Neural cell (in vitro differentiated cells): ENCODE data around the gene ITGA1. TPM values are rescaled to one million over a fixed set of nuclear protein-coding genes. Genes with fewer than 3 reads are reported as not detected.

Experiments used
- H2AFZ ChIP-seq: fragments of 200-600, 300-800 bp; sonication (generic), shearing (Covaris generic); 2 replicates; pipeline ENCODE4 v1.6.0; 2014; ENCODE audit warnings: low read depth, mild to moderate bottlenecking, antibody characterized with exemption, low read length, moderate library complexity
- H3F3A ChIP-seq: fragments of 200-600 bp; shearing (Covaris generic); 2 replicates; pipeline ENCODE4 v1.6.1; 2016; ENCODE audit warnings: mild to moderate bottlenecking, moderate library complexity, mixed read lengths, antibody characterized with exemption, low read length; ENCODE audit not compliant: insufficient read depth, poor library complexity, severe bottlenecking
- H3K27ac ChIP-seq: fragments of 200-600, 300-800 bp; sonication (generic), shearing (Covaris generic); 2 replicates; pipeline ENCODE4 v1.5.1; 2014; ENCODE audit warnings: mild to moderate bottlenecking, low read length, moderate library complexity
- H3K27me3 ChIP-seq: fragments of 300-800, 200-600 bp; sonication (generic), shearing (Covaris generic); 2 replicates; pipeline ENCODE4 v1.6.0; 2014; ENCODE audit warnings: mild to moderate bottlenecking, low read depth, low read length, moderate library complexity; ENCODE audit not compliant: insufficient read depth
- H3K36me3 ChIP-seq: fragments of 300-800, 200-600 bp; sonication (generic), shearing (Covaris generic); 2 replicates; pipeline ENCODE4 v1.5.1; 2014; ENCODE audit warnings: mild to moderate bottlenecking, antibody characterized with exemption, low read length, moderate library complexity; ENCODE audit not compliant: insufficient read depth
- H3K4me2 ChIP-seq: fragments of 300-800, 200-600 bp; sonication (generic), shearing (Covaris generic); 2 replicates; pipeline ENCODE4 v1.6.0; 2014; ENCODE audit warnings: mild to moderate bottlenecking, low read length
- H3K4me3 ChIP-seq: fragments of 300-800, 200-600 bp; sonication (generic), shearing (Covaris generic); 2 replicates; pipeline ENCODE4 v1.5.1; 2014; ENCODE audit warnings: mild to moderate bottlenecking, low read length, moderate library complexity
- H3K79me2 ChIP-seq: fragments of 200-600 bp; shearing (Covaris generic); replicated peaks from 2 replicates; pipeline ENCODE4 v1.6.0; 2014; ENCODE audit warnings: mild to moderate bottlenecking, low read length, moderate library complexity; ENCODE audit not compliant: insufficient read depth
- H3K9ac ChIP-seq: fragments of 300-800, 200-600 bp; sonication (generic), shearing (Covaris generic); 2 replicates; pipeline ENCODE4 v1.6.1; 2016; ENCODE audit warnings: mild to moderate bottlenecking, low read length, mixed read lengths
- H3K9me2 ChIP-seq: fragments of 200-600 bp; shearing (Covaris generic); 2 replicates; pipeline ENCODE4 v1.6.1; 2016; ENCODE audit warnings: mild to moderate bottlenecking, low read length, mixed read lengths; ENCODE audit not compliant: insufficient read depth
- H3K9me3 ChIP-seq: fragments of 200-600, 300-800 bp; sonication (generic), shearing (Covaris generic); 2 replicates; pipeline ENCODE4 v1.6.1; 2016; ENCODE audit warnings: mild to moderate bottlenecking, mixed run types, low read length, moderate library complexity, mixed read lengths
- H4K20me1 ChIP-seq: fragments of 200-600 bp; shearing (Covaris generic); 2 replicates; pipeline ENCODE4 v1.6.1; 2016; ENCODE audit warnings: mild to moderate bottlenecking, mixed run types; ENCODE audit not compliant: insufficient read depth
- EP300 ChIP-seq: fragments of 450-650 bp; conservative IDR thresholded peaks from 2 replicates; pipeline ENCODE4 v1.6.1; 2014; ENCODE audit warnings: antibody characterized with exemption, mild to moderate bottlenecking, moderate library complexity; ENCODE audit not compliant: poor library complexity, severe bottlenecking
- EZH2 ChIP-seq: fragments of 200-600, 300-800 bp; shearing (Covaris generic), sonication (generic); IDR thresholded peaks from 2 replicates; pipeline ENCODE4 v1.6.1; 2014; ENCODE audit warnings: antibody characterized with exemption, low read length, borderline replicate concordance, mild to moderate bottlenecking; ENCODE audit not compliant: insufficient read depth, poor library complexity, severe bottlenecking
- MXI1 ChIP-seq: fragments of 450-650 bp; conservative IDR thresholded peaks from 2 replicates; pipeline ENCODE4 v1.6.1; 2014; ENCODE audit warnings: antibody characterized with exemption, mild to moderate bottlenecking; ENCODE audit not compliant: poor library complexity, severe bottlenecking
- POLR2AphosphoS5 ChIP-seq: IDR thresholded peaks from 2 replicates; pipeline ENCODE4 v1.6.1; 2012
- RAD21 ChIP-seq: fragments of 450-650 bp; conservative IDR thresholded peaks from 2 replicates; pipeline ENCODE4 v1.6.1; 2014; ENCODE audit warnings: antibody characterized with exemption, mild to moderate bottlenecking, moderate library complexity
- SMC3 ChIP-seq: fragments of 450-650 bp; conservative IDR thresholded peaks from 2 replicates; pipeline ENCODE4 v1.6.1; 2014; ENCODE audit warnings: antibody characterized with exemption, mild to moderate bottlenecking, moderate library complexity; ENCODE audit not compliant: poor library complexity
- TAF1 ChIP-seq: IDR thresholded peaks from 2 replicates; pipeline ENCODE4 v1.6.1; 2012; ENCODE audit warnings: low read depth
- polyA plus RNA-seq: library from polyadenylated mRNA; depleted of rRNA; stranded (reverse); fragments of >200 nt; gene quantifications from 2 replicates; pipeline ENCODE4 v1.2.3, GENCODE V29; 2014
- TF ChIP-seq, protein P1 (sequence below): fragments of 450-650 bp; IDR thresholded peaks from 2 replicates; pipeline ENCODE4 v1.5.1; 2014; ENCODE audit warnings: antibody characterized with exemption, mild to moderate bottlenecking, moderate library complexity; ENCODE audit not compliant: poor library complexity, severe bottlenecking
- TF ChIP-seq, protein P2 (sequence below): IDR thresholded peaks from 2 replicates; pipeline ENCODE4 v1.6.1; 2012; ENCODE audit warnings: borderline replicate concordance

The ITGA1 gene
- polyA plus RNA-seq, 1 donor from 2014 or later, result 0.15 TPM

DNA sequence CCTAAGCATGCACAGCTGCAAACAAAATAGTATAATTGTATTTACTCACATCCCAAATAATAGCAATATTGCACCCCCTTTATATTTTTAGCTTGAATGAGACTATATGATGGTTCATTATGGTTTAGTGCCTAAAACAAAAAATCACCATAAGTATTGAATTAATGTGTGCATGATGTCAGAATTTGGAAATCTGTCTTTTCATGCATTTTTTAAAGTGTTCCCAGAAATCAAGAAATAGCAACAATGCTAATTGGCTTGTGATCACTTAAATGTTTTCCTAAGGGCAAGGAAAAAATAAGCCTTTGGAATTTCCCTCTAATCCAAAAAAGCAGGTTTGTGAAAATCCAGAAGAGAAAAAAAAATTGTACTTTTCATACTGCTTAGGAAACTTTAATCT lies 150.5 kb downstream of the ITGA1 start:
- H4K20me1 ChIP-seq, result no peaks in the 10 kb centered on the region
- no peak overlapping the region for H2AFZ ChIP-seq
- no peaks in the 10 kb centered on the region for H3F3A ChIP-seq
- H3K79me2 ChIP-seq, result no peaks in the 10 kb centered on the region
- H3K27me3 ChIP-seq, result no peaks in the 10 kb centered on the region
- no peak overlapping the region for H3K4me3 ChIP-seq
- no peaks in the 10 kb centered on the region for H3K36me3 ChIP-seq
- H3K27ac ChIP-seq, result no peak overlapping the region
- H3K9me2 ChIP-seq, result no peaks in the 10 kb centered on the region
- TF ChIP-seq POLR2AphosphoS5, result no peak
- TF ChIP-seq MXI1, result no peak
- TF ChIP-seq, protein P1, sequence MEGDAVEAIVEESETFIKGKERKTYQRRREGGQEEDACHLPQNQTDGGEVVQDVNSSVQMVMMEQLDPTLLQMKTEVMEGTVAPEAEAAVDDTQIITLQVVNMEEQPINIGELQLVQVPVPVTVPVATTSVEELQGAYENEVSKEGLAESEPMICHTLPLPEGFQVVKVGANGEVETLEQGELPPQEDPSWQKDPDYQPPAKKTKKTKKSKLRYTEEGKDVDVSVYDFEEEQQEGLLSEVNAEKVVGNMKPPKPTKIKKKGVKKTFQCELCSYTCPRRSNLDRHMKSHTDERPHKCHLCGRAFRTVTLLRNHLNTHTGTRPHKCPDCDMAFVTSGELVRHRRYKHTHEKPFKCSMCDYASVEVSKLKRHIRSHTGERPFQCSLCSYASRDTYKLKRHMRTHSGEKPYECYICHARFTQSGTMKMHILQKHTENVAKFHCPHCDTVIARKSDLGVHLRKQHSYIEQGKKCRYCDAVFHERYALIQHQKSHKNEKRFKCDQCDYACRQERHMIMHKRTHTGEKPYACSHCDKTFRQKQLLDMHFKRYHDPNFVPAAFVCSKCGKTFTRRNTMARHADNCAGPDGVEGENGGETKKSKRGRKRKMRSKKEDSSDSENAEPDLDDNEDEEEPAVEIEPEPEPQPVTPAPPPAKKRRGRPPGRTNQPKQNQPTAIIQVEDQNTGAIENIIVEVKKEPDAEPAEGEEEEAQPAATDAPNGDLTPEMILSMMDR, result no peak
- TF ChIP-seq EZH2, result no peak
- no peak for TF ChIP-seq EP300
- no peak for TF ChIP-seq SMC3
- no peak for TF ChIP-seq RAD21
- TF ChIP-seq, protein P2, sequence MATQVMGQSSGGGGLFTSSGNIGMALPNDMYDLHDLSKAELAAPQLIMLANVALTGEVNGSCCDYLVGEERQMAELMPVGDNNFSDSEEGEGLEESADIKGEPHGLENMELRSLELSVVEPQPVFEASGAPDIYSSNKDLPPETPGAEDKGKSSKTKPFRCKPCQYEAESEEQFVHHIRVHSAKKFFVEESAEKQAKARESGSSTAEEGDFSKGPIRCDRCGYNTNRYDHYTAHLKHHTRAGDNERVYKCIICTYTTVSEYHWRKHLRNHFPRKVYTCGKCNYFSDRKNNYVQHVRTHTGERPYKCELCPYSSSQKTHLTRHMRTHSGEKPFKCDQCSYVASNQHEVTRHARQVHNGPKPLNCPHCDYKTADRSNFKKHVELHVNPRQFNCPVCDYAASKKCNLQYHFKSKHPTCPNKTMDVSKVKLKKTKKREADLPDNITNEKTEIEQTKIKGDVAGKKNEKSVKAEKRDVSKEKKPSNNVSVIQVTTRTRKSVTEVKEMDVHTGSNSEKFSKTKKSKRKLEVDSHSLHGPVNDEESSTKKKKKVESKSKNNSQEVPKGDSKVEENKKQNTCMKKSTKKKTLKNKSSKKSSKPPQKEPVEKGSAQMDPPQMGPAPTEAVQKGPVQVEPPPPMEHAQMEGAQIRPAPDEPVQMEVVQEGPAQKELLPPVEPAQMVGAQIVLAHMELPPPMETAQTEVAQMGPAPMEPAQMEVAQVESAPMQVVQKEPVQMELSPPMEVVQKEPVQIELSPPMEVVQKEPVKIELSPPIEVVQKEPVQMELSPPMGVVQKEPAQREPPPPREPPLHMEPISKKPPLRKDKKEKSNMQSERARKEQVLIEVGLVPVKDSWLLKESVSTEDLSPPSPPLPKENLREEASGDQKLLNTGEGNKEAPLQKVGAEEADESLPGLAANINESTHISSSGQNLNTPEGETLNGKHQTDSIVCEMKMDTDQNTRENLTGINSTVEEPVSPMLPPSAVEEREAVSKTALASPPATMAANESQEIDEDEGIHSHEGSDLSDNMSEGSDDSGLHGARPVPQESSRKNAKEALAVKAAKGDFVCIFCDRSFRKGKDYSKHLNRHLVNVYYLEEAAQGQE, result no peak
- TF ChIP-seq TAF1, result no peak
- no peak overlapping the region for H3K9ac ChIP-seq
- H3K9me3 ChIP-seq, result no peaks in the 10 kb centered on the region
- no peak overlapping the region for H3K4me2 ChIP-seq

DNA sequence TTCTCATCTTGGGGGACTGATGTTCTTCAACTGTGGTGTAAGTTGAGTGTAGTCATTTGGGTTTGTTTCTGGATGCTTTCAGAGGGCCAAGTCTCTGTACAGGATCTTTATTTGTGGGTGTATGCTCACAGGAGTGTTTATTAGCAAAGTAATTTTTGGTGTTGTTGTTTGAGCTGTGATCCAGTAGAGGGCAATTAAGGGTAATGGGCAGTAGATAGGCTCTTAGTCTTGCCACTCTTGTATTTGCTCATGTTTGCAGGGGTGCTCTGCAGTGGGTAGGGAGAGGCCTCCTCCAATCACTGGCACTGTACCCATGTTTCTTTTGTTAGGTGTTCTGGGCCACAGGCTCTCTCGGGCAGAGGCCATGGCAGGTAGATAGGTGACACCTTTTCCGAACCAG lies 155.6 kb downstream of the ITGA1 start:
- no peak overlapping the region for H3K4me2 ChIP-seq
- no peak for TF ChIP-seq SMC3
- TF ChIP-seq, protein P1, result no peak
- TF ChIP-seq POLR2AphosphoS5, result no peak
- no peak for TF ChIP-seq EP300
- TF ChIP-seq MXI1, result no peak
- no peak for TF ChIP-seq RAD21
- TF ChIP-seq, protein P2, result no peak
- TF ChIP-seq EZH2, result no peak
- TF ChIP-seq TAF1, result no peak
- H3K27ac ChIP-seq, result no peak overlapping the region
- no peaks in the 10 kb centered on the region for H3K36me3 ChIP-seq
- H3K9me3 ChIP-seq, result no peaks in the 10 kb centered on the region
- no peaks in the 10 kb centered on the region for H3K79me2 ChIP-seq
- no peaks in the 10 kb centered on the region for H3K27me3 ChIP-seq
- H3K4me3 ChIP-seq, result no peak overlapping the region
- no peaks in the 10 kb centered on the region for H3F3A ChIP-seq
- no peaks in the 10 kb centered on the region for H4K20me1 ChIP-seq
- H3K9ac ChIP-seq, result no peak overlapping the region
- H2AFZ ChIP-seq, result no peak overlapping the region
- no peaks in the 10 kb centered on the region for H3K9me2 ChIP-seq
